ENCODE data around the gene HECW1.

Gene HECW1

DNA sequence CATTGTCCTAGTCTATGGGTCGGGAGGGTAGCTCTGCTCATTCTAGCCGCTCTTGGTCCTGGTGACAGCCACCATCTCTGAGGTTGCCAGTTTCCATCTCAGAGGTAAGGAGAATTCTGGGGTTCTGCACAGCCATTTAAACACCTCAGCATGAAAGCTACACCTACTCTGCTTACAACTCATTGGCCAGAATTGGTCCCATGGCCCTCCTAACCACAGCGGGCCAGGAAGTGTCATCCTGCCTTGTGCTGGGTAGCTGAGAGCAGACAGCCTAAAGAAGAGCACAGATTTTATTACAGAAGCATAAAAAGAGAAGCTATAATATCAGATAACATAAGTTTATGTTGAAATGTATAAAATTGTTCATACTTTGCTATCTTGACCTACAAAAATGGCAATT, 152.7 kb downstream of the HECW1 start:
- DNase-seq (ENCODE audit: low read depth in 2 of 2), result no peak

DNA sequence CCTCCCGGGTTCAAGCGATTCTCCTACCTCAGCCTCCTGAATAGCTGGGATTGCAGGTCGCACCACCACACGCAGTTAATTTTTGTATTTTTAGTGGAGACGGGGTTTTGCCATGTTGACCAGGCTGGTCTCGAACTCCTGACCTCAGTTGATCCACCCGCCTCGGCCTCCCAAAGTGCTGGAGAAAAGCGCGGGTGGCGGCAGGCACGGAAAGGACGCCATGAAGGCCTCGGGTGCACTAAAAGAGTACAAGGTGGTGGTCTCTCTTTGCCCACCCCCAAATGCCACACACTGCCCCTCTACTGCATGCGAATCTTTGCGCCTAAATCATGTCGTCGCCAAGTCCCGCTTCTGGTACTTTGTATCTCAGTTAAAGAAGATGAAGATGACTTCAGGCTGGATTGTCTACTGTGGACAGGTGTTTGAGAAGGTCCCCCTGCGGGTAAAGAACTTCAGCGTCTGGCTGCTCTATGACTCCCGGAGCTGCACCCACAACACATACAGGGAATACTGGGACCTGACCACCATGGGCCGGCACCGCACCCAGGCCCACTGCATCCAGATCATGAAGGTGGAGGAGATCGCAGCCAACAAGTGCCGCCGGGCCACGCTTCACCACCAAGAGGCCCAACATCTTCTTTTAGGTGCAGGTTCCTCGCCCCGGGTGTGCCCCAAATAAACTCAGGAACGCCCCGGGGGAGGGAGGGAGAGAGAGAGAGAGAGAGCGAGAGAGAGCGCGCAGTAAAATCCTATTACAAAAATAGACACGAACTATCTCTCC, 161.7 kb downstream of the HECW1 start:
- DNase-seq (ENCODE audit: low read depth in 2 of 2), result no peak

DNA sequence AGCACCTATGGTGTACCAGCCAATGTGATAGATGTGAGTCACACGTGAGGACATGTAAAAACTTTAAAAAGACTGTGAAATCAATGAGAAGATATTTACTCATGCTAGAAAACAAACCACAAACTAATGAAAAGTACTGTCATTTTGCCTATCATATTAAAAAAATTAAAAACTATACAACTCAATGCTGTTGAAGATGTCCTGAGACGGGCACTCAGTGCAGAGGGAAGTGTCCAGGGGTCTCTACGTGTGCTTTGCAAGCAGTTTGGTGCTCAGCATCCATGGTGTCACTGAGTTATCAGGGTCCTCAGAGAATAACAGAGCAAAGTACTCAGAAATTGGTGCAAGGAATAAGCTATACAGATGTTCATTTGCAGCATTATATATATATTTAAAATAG, 162.3 kb downstream of the HECW1 start:
- no peak for DNase-seq (ENCODE audit: low read depth in 2 of 2)

DNA sequence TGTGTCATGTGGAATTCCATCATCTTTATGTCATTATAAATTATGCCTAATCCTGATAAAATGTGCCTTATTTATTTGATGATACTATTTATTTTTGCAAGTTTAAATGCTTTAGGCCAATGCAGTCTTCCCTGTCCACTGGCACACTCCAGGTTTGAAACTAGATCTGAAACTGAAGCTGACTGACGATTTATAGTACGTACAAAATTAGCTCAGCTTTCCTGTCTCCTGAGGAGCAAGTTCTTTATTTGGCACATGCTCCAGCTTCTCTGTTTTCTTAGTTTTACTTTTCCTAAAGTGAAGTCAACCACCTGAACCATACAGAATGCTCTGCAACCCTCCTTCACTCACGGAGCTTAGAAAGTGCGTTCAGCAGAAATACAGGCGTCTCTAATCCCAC, 164.1 kb downstream of the HECW1 start:
- DNase-seq (ENCODE audit: low read depth in 2 of 2), result no peak

DNA sequence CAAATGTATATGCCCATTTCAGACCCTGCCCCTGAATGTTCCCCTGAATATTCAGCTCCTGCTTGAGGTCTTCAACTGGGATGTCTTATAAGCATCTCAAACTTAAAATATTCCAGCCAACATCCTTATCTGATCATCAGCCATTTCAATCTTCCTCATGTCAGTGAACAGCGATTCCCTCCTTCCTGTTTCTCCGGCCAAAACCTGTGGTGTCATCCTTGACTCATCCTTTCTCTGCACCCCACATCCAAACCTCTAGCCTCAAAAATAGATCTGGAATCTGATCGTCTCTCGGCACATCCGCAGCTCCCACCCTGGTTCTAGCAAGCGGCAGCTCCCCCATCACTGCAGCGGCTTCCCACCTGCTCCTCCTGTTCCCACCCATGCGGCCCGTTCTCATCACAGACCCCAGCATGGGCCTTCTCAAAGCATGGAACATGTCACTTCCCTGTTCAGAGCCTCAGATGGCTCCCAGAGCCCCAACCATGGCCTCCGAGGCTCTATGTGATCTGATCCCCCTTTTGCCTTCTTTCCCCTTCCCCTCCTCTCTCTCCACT, 165.7 kb downstream of the HECW1 start:
- DNase-seq (ENCODE audit: low read depth in 2 of 2), result no peak

DNA sequence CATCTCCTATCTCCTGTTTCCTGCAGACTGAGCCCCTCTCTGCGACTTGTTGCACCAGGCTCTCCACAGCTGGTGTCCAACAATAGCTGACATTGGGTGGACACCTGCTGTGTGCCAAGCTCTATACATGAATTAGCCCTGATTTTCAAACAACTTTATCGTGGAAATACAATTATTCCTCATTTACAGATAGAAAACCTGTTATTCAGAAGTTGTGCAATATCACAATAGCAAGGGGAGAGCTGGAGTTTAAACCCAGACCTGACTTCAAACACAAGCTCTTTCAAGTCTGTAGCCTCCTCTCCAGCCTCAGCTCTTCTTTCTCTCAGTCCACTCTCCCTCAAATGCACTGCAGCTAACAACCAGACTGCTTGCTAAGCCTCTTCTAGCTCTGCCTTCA, 168.8 kb downstream of the HECW1 start:
- no peak for DNase-seq (ENCODE audit: low read depth in 2 of 2)

DNA sequence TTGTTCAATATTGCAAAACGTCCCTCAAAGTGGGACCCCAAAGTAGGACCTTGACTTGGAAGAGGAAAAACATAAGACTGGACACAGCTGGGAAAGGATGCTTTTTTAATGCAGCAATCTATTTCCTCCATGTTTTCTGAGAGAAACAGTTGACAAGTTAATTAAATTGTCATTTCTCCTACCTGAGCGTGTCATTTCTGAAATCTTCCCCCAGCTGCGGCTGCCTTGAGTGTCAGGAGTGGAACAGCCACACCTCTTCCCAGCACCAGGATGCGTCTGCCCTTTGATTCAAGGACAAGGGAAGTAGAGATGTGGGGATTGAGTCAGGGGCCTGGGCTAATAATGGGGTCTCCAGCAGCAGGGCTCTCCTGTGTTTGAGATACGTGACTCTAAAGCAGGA, 171.3 kb downstream of the HECW1 start:
- no peak for DNase-seq (ENCODE audit: low read depth in 2 of 2)

DNA sequence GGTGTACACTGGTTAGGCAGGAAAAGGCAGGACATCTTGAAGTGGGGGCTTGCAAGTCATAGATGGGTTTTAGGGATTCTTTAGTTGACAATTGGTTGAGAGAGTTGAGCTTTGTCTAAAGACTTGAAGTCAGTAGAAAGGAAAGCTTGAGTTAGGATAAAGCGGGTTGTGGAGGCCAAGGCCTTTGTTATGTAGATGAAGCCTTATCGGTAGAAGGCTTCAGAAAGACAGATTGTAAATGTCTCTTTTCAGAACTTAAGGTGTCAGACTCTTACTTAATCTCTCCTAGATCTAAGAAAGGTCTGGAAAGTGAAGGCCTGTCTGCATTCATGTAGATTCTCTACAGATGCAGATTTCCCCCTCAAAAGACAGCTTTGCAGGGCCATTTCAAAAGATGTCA, 177.4 kb downstream of the HECW1 start:
- DNase-seq (ENCODE audit: low read depth in 2 of 2), result no peak

DNA sequence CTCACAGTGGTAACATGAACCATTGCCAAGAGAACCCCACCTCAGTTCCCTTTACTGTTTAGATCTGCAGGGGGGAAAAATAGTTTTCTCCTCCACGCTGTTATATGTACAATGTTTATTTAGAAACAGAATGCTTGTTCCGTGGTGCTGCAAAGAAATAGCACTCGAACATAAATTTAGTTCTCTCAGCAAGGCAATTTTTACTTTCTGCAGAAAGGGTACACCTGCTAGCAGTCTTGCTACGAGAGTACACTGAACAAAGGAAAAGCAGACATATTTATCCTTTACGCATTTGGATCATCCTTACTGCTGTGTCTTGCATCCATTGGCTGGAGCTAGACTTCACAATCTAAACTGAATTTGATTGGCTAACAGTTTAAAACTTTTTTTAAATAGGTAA, 178.5 kb downstream of the HECW1 start:
- DNase-seq (ENCODE audit: low read depth in 2 of 2), result no peak

DNA sequence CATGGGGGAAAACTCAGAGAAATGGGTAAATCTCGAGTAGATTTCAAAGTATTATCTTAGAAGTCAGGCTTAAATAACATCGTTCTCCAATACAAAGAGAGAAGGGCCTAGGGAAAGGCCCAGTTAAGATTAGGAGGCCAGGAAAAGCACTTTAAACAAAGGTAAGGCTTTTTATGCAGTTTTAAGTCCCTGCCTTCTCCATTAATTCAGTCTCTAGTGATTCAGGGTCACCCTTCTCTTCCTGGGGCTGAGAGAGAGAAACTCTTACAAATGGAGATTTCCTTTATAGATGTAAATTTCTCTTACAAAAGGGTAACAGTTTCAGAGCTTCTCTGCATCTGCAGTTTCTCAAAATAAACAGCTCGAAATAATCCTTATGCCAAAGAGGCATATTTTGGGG, 179.3 kb downstream of the HECW1 start:
- DNase-seq (ENCODE audit: low read depth in 2 of 2), result no peak

DNA sequence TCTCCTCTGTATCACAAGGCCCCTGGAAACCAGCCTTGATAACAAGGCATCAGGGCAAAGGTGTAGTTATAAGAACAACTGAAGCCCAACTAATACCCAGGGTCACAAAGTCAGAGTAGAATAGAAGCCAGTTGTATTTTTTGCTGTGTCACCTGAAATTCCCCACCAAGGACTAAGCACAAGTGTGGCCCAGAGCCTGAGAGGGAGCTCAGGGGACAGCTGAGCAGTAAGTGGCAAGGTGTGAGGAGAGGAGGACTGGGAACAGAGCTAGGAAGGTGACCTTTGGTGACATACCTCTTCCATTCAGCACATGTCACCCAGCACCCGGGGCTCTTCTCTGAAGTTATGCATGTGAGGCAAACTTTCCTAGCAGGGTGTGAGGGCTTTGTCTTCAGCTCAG, 179.9 kb downstream of the HECW1 start:
- no peak for DNase-seq (ENCODE audit: low read depth in 2 of 2)

DNA sequence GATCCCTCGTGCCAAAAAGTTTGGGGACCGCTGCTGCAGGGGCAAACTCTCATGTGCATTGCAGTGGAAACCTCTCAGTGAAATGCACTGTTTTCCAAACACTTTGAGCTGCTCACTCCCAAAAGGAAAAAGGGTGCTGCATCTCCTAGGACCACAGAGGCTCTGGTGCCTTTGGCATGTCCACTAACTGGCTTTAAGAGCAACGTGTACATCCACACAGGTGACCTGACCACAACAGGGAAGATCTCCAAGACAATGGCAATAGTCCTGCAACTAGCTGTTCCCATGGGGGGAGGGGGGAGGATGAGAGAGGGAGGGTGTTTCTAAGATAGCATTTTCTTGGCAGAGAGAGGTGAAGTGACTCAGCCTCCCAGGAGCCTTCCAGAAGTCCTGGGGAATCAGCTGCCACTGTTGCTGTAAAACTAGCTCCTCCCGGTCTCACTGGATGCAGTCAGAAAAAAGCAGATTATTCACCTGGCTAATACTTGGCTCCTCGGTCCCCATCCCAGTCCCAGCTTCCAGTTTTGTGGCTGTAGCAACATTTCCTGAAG, 181.7 kb downstream of the HECW1 start:
- no peak for DNase-seq (ENCODE audit: low read depth in 2 of 2)

DNA sequence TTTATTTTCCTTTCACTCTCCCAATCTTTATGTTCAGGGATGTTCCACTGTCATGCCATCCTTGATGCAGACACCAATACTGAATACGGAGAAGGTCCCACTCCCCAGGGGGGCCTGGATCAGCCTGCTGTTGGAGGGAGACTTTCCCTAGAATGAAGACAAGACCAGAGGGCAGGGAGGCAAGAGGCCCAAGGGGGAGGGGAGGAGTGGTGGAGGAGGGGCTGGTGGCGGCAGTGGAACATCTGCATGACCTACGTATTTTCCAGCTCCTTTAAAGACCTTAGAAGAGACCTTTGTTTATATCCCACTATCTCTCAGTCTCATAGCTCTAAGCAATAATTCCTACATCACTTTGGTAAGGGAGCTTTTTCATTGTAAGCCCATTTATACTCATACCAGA, 183.0 kb downstream of the HECW1 start:
- DNase-seq (ENCODE audit: low read depth in 2 of 2), result no peak

DNA sequence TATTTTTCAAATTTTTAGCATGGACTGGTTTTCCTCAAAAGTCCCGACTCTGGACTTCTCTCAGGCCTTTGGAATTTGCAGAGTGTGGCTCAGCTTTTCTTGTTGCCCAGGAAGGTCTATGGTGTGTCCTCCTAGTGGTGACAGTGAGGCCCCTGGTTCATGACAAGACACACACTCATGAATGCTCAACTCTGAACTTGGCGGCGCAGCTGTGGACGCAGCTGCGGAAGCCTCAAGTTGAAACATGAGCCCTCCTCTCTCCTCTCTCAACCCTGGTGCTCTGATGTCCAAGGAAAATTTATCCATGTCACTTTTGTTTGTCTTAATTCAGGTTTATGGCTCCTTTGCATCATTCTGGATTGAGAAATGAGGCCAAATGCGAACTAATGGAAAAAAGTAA, 183.9 kb downstream of the HECW1 start:
- DNase-seq (ENCODE audit: low read depth in 2 of 2), result no peak

DNA sequence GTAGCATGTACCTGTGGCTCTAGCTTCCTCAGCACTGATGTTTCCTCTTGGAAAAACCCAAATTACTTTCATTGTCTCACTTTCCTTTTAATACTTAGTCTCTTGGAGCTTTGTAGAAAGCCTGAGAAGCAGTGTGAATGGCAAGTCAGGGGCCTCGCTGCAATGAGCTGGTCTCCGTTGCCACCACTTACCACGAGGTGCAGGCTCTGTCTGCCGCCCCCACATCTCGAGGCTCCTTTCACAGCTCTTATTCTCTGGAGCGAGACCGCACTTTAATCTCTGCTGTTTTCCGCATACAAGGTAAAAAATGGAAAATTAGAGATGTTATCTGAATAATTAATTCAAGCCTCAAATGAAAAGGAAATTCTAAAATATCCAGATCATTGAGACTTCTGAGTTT, 186.2 kb downstream of the HECW1 start:
- DNase-seq (ENCODE audit: low read depth in 2 of 2), result no peak

DNA sequence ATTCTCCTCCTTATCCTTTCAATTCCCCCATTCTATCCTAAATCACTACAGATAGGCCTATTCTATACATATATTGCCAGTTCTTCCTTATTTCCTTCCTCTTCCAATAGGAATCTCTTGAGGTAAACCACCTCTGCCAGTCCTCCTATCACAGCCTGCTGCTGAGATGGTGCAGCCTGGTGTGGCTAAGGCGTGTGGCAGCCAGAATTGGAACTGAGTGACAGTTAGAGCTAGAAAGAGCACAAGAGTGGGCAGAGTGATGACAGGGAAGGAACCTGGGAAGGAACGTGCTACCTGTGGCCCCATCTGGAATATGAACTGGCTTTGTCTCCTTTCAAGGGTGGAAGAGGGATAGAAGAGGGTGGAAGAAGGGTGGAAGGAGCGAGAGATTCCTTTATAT, 187.7 kb downstream of the HECW1 start:
- DNase-seq (ENCODE audit: low read depth in 2 of 2), result no peak

DNA sequence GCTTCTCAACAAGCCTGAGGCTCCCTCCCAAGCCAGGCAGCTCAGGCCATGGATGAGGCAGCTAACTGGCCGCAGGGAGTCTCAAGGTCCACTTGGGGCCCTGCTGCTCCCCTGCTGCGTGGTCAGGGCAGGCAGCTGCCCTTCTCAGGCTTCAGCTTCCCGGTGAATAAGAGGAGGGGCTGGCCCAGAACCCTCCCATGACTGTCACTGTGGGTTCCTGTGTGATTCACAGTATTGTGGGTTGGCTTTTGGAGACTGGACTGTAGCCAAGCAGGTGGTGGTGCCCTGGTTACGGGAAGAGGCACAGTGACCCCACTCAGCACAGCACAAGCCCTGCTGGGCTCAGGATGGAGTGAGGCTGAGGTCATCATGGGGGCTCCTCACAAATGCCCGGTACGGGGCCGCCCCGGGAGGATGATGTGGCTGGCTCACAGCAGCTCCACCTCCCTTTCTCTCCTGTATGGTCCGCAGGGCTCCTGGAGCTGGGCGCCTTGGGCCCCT, 189.8 kb downstream of the HECW1 start:
- DNase-seq (ENCODE audit: low read depth in 2 of 2), result no peak

DNA sequence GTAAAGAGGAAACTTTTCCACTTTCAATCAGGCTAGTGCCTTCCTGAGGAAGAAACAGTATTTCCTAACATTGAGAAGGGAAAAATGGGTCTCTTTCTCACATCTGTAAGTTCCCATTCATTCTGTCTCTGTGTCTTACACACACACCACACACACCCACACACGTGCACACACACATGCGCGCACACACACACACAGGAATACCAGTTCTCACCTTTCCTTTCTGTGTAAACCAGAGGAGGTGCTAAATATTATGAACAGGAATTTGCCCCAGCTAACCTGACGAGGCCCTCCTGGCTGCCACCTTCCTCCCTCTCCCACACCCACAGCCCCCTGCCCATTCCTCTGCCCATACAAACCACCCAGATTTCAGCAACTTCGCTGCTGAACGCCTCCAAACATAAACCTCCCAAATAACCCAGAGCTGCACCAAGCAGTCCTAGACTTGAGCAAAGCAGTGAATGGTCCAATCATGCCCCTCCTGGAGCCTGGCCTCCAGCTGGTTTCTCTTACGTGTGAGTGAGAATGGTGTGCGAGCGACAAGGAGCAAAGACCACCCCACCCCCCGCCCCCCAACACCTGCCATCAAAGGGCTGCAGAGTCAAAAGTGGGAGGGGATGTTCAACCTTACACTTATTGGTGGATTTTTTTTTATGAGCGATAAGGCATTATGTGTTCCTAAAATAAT, 190.5 kb downstream of the HECW1 start:
- no peak for DNase-seq (ENCODE audit: low read depth in 2 of 2)

DNA sequence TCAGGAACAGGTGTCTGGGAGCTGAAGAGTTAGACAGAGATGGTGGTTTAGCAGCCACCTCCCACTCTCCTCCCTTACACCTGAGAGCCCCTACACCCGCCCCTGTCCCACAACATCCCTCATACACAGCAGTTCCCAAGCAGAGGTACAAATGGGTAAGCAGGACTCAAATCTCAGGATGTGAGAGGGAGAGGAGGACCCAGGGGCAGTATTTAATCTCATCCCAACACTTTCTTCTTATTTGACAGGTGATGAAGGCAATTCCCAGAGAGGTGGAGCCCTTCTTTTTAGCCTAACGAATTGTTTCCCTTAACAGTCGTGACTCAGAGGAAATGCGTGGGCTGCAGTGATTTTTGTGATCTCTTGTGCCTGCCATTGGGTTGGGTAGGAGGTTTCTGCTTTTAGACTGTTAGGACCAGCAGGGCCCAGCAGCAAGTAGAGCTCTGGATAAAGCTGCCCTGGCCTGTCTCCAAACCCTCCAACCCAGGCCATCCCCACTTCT, 191.3 kb downstream of the HECW1 start:
- peak; percentile 18 to 25 for DNase-seq (ENCODE audit: low read depth in 2 of 2)

DNA sequence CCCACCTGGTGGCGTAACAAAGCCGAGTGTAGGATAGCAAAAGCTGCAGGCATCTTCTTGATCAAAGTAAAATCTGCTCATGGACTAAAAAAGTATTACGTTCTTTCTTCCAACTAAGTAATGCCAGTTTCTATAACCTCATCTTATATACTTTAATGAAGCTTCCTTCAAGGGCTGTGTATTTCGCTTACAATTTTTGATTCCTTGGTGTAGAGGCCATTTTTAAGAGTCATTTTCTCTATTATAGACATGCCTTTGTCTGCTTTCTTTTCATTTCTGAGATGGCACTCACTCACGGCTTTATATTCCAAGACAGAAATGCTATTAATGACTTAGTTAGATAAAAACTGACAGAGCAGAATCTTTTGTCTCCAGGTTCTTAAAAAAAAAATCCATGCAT, 194.0 kb downstream of the HECW1 start:
- no peak for DNase-seq (ENCODE audit: low read depth in 2 of 2)

DNA sequence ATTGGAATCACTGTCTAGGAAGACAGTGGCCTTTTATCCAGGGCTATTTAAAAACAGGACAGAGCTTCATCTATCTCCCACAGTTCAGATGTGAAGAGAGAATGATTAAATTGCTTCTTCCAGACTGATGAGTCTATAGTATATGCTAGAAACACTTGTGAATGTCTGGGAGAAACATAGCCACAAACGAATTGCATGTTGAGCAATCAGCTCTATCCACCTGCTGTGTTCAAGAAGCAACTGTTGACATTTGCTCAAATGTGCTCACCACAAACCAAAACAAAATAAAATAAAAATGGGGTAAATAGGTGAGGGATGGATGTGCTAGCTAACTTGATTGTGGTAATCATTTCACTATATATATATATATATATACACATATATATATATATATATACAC, 195.1 kb downstream of the HECW1 start:
- no peak for DNase-seq (ENCODE audit: low read depth in 2 of 2)

DNA sequence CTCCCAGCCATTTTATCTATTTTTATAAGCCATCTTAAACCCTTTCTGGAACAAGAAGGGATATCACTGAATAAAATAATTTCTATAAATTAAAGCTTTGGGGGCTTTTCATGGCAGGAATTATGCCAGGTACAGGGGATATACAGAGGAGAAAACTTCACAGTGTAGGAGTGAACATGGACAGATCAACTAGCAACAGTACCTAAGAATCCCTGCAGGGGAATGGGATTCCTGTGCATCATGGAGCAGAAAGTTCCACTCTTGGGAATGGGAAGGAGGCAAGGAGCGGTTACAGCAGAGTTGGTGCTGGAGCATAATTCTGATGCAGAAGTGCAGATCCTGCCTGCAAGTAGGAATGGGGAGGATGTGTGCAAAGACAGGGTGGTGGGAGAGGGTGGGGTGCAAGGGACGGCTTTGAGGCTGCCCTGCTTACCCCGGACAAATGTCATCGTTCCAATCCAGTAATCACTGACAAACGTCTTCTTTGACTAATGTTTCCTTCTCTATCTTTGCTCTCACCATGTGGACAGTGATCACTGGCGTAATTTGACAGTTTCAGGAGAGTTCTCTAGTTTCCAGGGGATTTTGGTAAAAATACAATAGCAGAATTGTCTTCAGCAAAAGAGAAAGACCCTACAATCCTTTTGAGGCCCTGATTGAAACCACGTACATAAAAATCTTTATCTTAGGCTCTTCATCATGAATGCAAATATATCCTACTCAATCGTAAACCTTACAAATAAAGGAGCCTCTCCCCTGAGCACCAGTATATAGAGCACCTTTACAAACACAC, 196.7 kb downstream of the HECW1 start:
- no peak for DNase-seq (ENCODE audit: low read depth in 2 of 2)
